MM.1S (cell line): ENCODE measurements around the gene MAML3.

Source experiments
- DNase-seq: peaks from one replicate; pipeline ENCODE4 v3.0.0-alpha.2; 2015
- H2AFZ ChIP-seq: fragments of 300-600 bp; sonication (generic); 2 replicates; pipeline ENCODE4 v1.6.0; 2016; ENCODE audit warnings: antibody characterized with exemption, low read length
- H3F3A ChIP-seq: fragments of 300-600 bp; sonication (generic); 2 replicates; pipeline ENCODE4 v1.6.1; 2016; ENCODE audit warnings: mild to moderate bottlenecking, antibody characterized with exemption, low read length, moderate library complexity, mixed read lengths; ENCODE audit not compliant: insufficient read depth
- H3K27ac ChIP-seq: fragments of 300-600 bp; sonication (generic); 2 replicates; pipeline ENCODE4 v1.5.1; 2016; ENCODE audit warnings: mild to moderate bottlenecking, low read length
- H3K27me3 ChIP-seq: fragments of 300-600 bp; sonication (generic); replicated peaks from 2 replicates; pipeline ENCODE4 v1.6.0; 2016; ENCODE audit warnings: low read length; ENCODE audit not compliant: insufficient read depth
- H3K36me3 ChIP-seq: fragments of 300-600 bp; sonication (generic); replicated peaks from 2 replicates; pipeline ENCODE4 v1.6.1; 2016; ENCODE audit warnings: mild to moderate bottlenecking, low read length, mixed read lengths; ENCODE audit not compliant: insufficient read depth
- H3K4me1 ChIP-seq: fragments of 300-600 bp; sonication (generic); 2 replicates; pipeline ENCODE4 v1.6.1; 2016; ENCODE audit warnings: low read length, mixed read lengths
- H3K4me2 ChIP-seq: fragments of 300-600 bp; sonication (generic); 2 replicates; pipeline ENCODE4 v1.6.0; 2016; ENCODE audit warnings: low read depth, low read length
- H3K4me3 ChIP-seq: fragments of 300-600 bp; sonication (generic); 2 replicates; pipeline ENCODE4 v1.5.1; 2016; ENCODE audit warnings: low read length, mixed read lengths
- H3K79me2 ChIP-seq: fragments of 300-600 bp; sonication (generic); 2 replicates; pipeline ENCODE4 v1.6.1; 2016; ENCODE audit warnings: mixed run types, low read length, mixed read lengths
- H3K9ac ChIP-seq: fragments of 300-600 bp; sonication (generic); 2 replicates; pipeline ENCODE4 v1.6.1; 2016; ENCODE audit warnings: low read length, mixed read lengths
- H3K9me2 ChIP-seq: fragments of 300-600 bp; sonication (generic); replicated peaks from 2 replicates; pipeline ENCODE4 v1.6.1; 2016; ENCODE audit warnings: mild to moderate bottlenecking, low read length, mixed read lengths; ENCODE audit not compliant: insufficient read depth
- H3K9me3 ChIP-seq: fragments of 300-600 bp; sonication (generic); replicated peaks from 2 replicates; pipeline ENCODE4 v1.6.1; 2016; ENCODE audit warnings: mild to moderate bottlenecking, low read length, mixed read lengths; ENCODE audit not compliant: insufficient read depth
- H4K20me1 ChIP-seq: fragments of 300-600 bp; sonication (generic); 2 replicates; pipeline ENCODE4 v1.6.1; 2016; ENCODE audit warnings: mild to moderate bottlenecking, low read length, moderate library complexity, mixed read lengths; ENCODE audit not compliant: insufficient read depth
- CTCF ChIP-seq: fragments of 300-600 bp; sonication (generic); IDR thresholded peaks from 2 replicates; pipeline ENCODE4 v1.5.1; 2016; ENCODE audit warnings: antibody characterized with exemption, low read length, mixed read lengths
- EZH2 ChIP-seq: fragments of 300-600 bp; sonication (generic); optimal IDR thresholded peaks from 2 replicates; pipeline ENCODE3; 2017; ENCODE audit warnings: low read depth, mild to moderate bottlenecking, antibody characterized with exemption, low read length, mixed read lengths
- EZH2phosphoT487 ChIP-seq: fragments of 300-600 bp; sonication (generic); IDR thresholded peaks from 2 replicates; pipeline ENCODE4 v1.6.1; 2018; ENCODE audit warnings: antibody characterized with exemption, low read length

Gene MAML3

GRCh38 chr4:140038031-140038533, 115.9 kb downstream of the MAML3 start:
- H3K4me1 ChIP-seq, result no peaks in the 10 kb centered on the region
- H3K9me3 ChIP-seq, result no peaks in the 10 kb centered on the region
- DNase-seq, result no peak
- no peak overlapping the region for H3K4me3 ChIP-seq
- H2AFZ ChIP-seq, result no peak overlapping the region
- no peaks in the 10 kb centered on the region for H3K27me3 ChIP-seq
- H3F3A ChIP-seq, result no peaks in the 10 kb centered on the region
- H3K27ac ChIP-seq, result no peak overlapping the region
- H3K4me2 ChIP-seq, result no peak overlapping the region
- H3K36me3 ChIP-seq, result no peaks in the 10 kb centered on the region
- no peak for TF ChIP-seq EZH2
- no peak for TF ChIP-seq EZH2phosphoT487
- no peak for TF ChIP-seq CTCF
- H3K79me2 ChIP-seq, result no peaks in the 10 kb centered on the region
- no peaks in the 10 kb centered on the region for H4K20me1 ChIP-seq
- no peak overlapping the region for H3K9ac ChIP-seq
- no peaks in the 10 kb centered on the region for H3K9me2 ChIP-seq

GRCh38 chr4:140037353-140038030, 116.5 kb downstream of the MAML3 start:
- H3K79me2 ChIP-seq, result no peaks in the 10 kb centered on the region
- no peak overlapping the region for H3K27ac ChIP-seq
- H3K9me2 ChIP-seq, result no peaks in the 10 kb centered on the region
- H3K27me3 ChIP-seq, result no peaks in the 10 kb centered on the region
- TF ChIP-seq EZH2phosphoT487, result no peak
- no peak for TF ChIP-seq CTCF
- TF ChIP-seq EZH2, result no peak
- no peak overlapping the region for H3K4me3 ChIP-seq
- no peaks in the 10 kb centered on the region for H4K20me1 ChIP-seq
- no peaks in the 10 kb centered on the region for H3K36me3 ChIP-seq
- no peaks in the 10 kb centered on the region for H3F3A ChIP-seq
- H3K9ac ChIP-seq, result no peak overlapping the region
- H2AFZ ChIP-seq, result no peak overlapping the region
- no peaks in the 10 kb centered on the region for H3K9me3 ChIP-seq
- H3K4me1 ChIP-seq, result no peaks in the 10 kb centered on the region
- H3K4me2 ChIP-seq, result no peak overlapping the region
- no peak for DNase-seq

GRCh38 chr4:140031706-140032105, 122.3 kb downstream of the MAML3 start:
- H3K9me3 ChIP-seq, result no peaks in the 10 kb centered on the region
- DNase-seq, result no peak
- H4K20me1 ChIP-seq, result no peaks in the 10 kb centered on the region
- H3K4me3 ChIP-seq, result no peak overlapping the region
- H3K79me2 ChIP-seq, result no peaks in the 10 kb centered on the region
- H3K27me3 ChIP-seq, result no peaks in the 10 kb centered on the region
- H3K36me3 ChIP-seq, result no peaks in the 10 kb centered on the region
- H3K4me2 ChIP-seq, result no peak overlapping the region
- H3K27ac ChIP-seq, result no peak overlapping the region
- no peak overlapping the region for H2AFZ ChIP-seq
- H3K9ac ChIP-seq, result no peak overlapping the region
- TF ChIP-seq CTCF (no peak), EZH2 (no peak), EZH2phosphoT487 (no peak)
- H3K4me1 ChIP-seq, result no peaks in the 10 kb centered on the region
- no peaks in the 10 kb centered on the region for H3F3A ChIP-seq
- H3K9me2 ChIP-seq, result no peaks in the 10 kb centered on the region
